CD4-positive, alpha-beta memory T cell (primary cell): Measurements from ENCODE around the gene KRTAP12-4. TPM values are rescaled to one million over a fixed set of nuclear protein-coding genes. Genes with fewer than 3 reads are reported as not detected.

Experiments
- CTCF ChIA-PET: fragments of 350-600 bp; sonication (Branson Sonifier 250); formaldehyde crosslinking; loops from one replicate; lab custom pipeline; 2021; ENCODE audit warnings: inconsistent platforms; ENCODE audit not compliant: partially characterized antibody; lab: Charles Lee
- POLR2A ChIA-PET: fragments of 350-600 bp; sonication (Branson Sonifier 250); formaldehyde crosslinking; loops from one replicate; lab custom pipeline; 2021; ENCODE audit not compliant: partially characterized antibody; lab: Charles Lee
- DNase-seq, 5 donors: peaks; one replicate each; pipeline versions ENCODE4 v3.0.0 to v3.0.0-alpha.2; 2020 to 2022; ENCODE audit warnings: mixed read lengths in 1 of 5
- H3K27ac ChIP-seq: one replicate; pipeline ENCODE4 v1.7.0; 2013; ENCODE audit warnings: low read depth, low read length
- H3K27me3 ChIP-seq: 2 replicates; pipeline ENCODE4 v1.7.0; 2013; ENCODE audit warnings: mild to moderate bottlenecking, low read length, moderate library complexity; ENCODE audit not compliant: insufficient read depth
- H3K36me3 ChIP-seq: 2 replicates; pipeline ENCODE4 v1.7.0; 2013; ENCODE audit warnings: mild to moderate bottlenecking, low read length, moderate library complexity; ENCODE audit not compliant: insufficient read depth
- H3K4me1 ChIP-seq: 2 replicates; pipeline ENCODE4 v1.7.0; 2013; ENCODE audit warnings: mild to moderate bottlenecking, low read length, moderate library complexity; ENCODE audit not compliant: insufficient read depth
- H3K4me3 ChIP-seq, 2 donors: one replicate each; pipeline ENCODE4 v1.7.0; 2013; ENCODE audit warnings: low read length in 2 of 2, mild to moderate bottlenecking in 1 of 2
- H3K9me3 ChIP-seq, 2 donors: one replicate each; pipeline ENCODE4 v1.7.0; 2013; ENCODE audit warnings: low read length in 2 of 2, control low read depth in 1 of 2; ENCODE audit not compliant: control insufficient read depth in 1 of 2
- H3K27ac Mint-ChIP-seq, 7 donors: one replicate each; pipeline ENCODE4 v1.8.0; 2020 to 2021; ENCODE audit warnings: mixed read lengths in 7 of 7, mild to moderate bottlenecking in 6 of 7, inconsistent platforms in 3 of 7, moderate library complexity in 3 of 7
- H3K27me3 Mint-ChIP-seq, 2 donors: one replicate each; pipeline ENCODE4 v1.8.0; 2020 to 2021; ENCODE audit warnings: mixed read lengths in 2 of 2
- H3K36me3 Mint-ChIP-seq, 2 donors: one replicate each; pipeline ENCODE4 v1.8.0; 2020 to 2021; ENCODE audit warnings: mixed read lengths in 2 of 2, inconsistent platforms in 1 of 2, mild to moderate bottlenecking in 1 of 2
- H3K4me1 Mint-ChIP-seq, 4 donors: one replicate each; pipeline ENCODE4 v1.8.0; 2020 to 2021; ENCODE audit warnings: mixed read lengths in 4 of 4, mild to moderate bottlenecking in 1 of 4
- H3K4me3 Mint-ChIP-seq, 8 donors: one replicate each; pipeline ENCODE4 v1.8.0; 2020 to 2021; ENCODE audit warnings: mixed read lengths in 8 of 8, mild to moderate bottlenecking in 7 of 8, moderate library complexity in 6 of 8, inconsistent platforms in 3 of 8
- H3K9me3 Mint-ChIP-seq, 8 donors: one replicate each; pipeline ENCODE4 v1.8.0; 2020 to 2021; ENCODE audit warnings: mixed read lengths in 8 of 8, mild to moderate bottlenecking in 5 of 8, inconsistent platforms in 3 of 8, moderate library complexity in 1 of 8
- intact Hi-C: fragments of 100-400 bp; cut with micrococcal nuclease; formaldehyde crosslinking; loops from one replicate; pipeline ENCODE4 v1.15.1; 2023
- polyA plus RNA-seq, 2 donors: library from polyadenylated mRNA; unstranded; fragments of 300-500 nt; fragmentation: Illumina TruSeq; gene quantifications; one replicate each; pipeline ENCODE4 v1.2.3, GENCODE V29; 2021
- total RNA-seq, 2 experiments: library from RNA; stranded (reverse); gene quantifications; one replicate each; pipeline ENCODE4 v1.2.3, GENCODE V29; 2021

Gene KRTAP12-4
- total and polyA plus RNA-seq, 4 experiments from 2014 or later: not detected

- peak; percentile 85 to 92 (median 87) for DNase-seq
- ChIA-PET POLR2A (interaction anchor here (0.6 to 2.6 kb wide), 40 partner anchors 10 to 1684 kb away, joined by 3 to 89 read pairs (median 4); partner anchors contain the start of genes KRTAP12-1, PKNOX1, PTTG1IP and SUMO3), CTCF (interaction anchor here (0.8 to 2.5 kb wide), 11 partner anchors 10 to 147 kb away, joined by 3 to 22 read pairs (median 5); partner anchors contain the start of gene UBE2G2)
- no peaks in the 10 kb centered on the region for H3K36me3 ChIP-seq
- H3K27me3 ChIP-seq: no peaks in the 10 kb centered on the region
- Mint-ChIP-seq H3K4me3 (peak within 1 kb of the TSS; percentile 73 to 83 (median 78)), H3K9me3 (peaks cover 2 to 46% (median 25%) of the 10 kb centered on the region in 8 donors), H3K27me3 (no peaks in the 10 kb centered on the region), H3K4me1 (peaks cover 53 to 78% (median 64%) of the 10 kb centered on the region in 4 donors), H3K36me3 (peaks cover 17 to 20% of the 10 kb centered on the region in 2 donors), H3K27ac (peak within 1 kb of the TSS; percentile 94 to 99 (median 98))
- peaks cover 3 to 4% of the 10 kb centered on the region in 2 donors for H3K9me3 ChIP-seq
- H3K4me1 ChIP-seq: peaks cover 68% of the 10 kb centered on the region
- peak within 1 kb of the TSS; percentile 64 for H3K27ac ChIP-seq
- intact Hi-C loops: loop anchor here (1.0 to 2.0 kb wide), 3 partner anchors 39 to 75 kb away; partner anchors contain the start of gene TSPEAR
- H3K4me3 ChIP-seq: peak within 1 kb of the TSS; percentile 4 to 32
These were observed 3.4 kb upstream of the KRTAP12-4 start, which contains the start of gene KRTAP12-3 for GRCh38 chr21:44657635-44658540. Gene KRTAP12-3 (plus strand): TSS chr21:44657932. CDS start chr21:44657980, 48 bp downstream.

- Mint-ChIP-seq H3K36me3 (peaks cover 17 to 20% of the 10 kb centered on the region in 2 donors), H3K27me3 (no peaks in the 10 kb centered on the region), H3K27ac (peak overlapping the region; percentile 94 to 99 (median 98)), H3K9me3 (peaks cover 2 to 39% (median 25%) of the 10 kb centered on the region in 8 donors), H3K4me1 (peaks cover 53 to 78% (median 64%) of the 10 kb centered on the region in 4 donors), H3K4me3 (peak overlapping the region; percentile 73 to 83 (median 78))
- no peak for DNase-seq
- H3K4me3 ChIP-seq: peak overlapping the region; percentile 4 to 32
- ChIA-PET POLR2A (interaction anchor here (1.0 to 2.6 kb wide), 22 partner anchors 9 to 284 kb away, joined by 3 to 89 read pairs (median 6); partner anchors contain the start of genes SUMO3 and TSPEAR), CTCF (interaction anchor here (1.4 to 2.5 kb wide), 7 partner anchors 17 to 146 kb away, joined by 3 to 22 read pairs (median 5); partner anchors contain the start of gene UBE2G2)
- H3K27me3 ChIP-seq: no peaks in the 10 kb centered on the region
- peaks cover 3 to 4% of the 10 kb centered on the region in 2 donors for H3K9me3 ChIP-seq
- no peaks in the 10 kb centered on the region for H3K36me3 ChIP-seq
- peaks cover 68% of the 10 kb centered on the region for H3K4me1 ChIP-seq
- intact Hi-C loops: loop anchor here (1.0 to 2.0 kb wide), 2 partner anchors 38 to 54 kb away; partner anchors contain the start of gene TSPEAR
- peak overlapping the region; percentile 64 for H3K27ac ChIP-seq
These were observed 2.4 kb upstream of the KRTAP12-4 start for GRCh38 chr21:44656868-44657267.

GRCh38 chr21:44653656-44654575, 543 bp downstream of the KRTAP12-4 start:
- peak overlapping the region in 1 of 2 donors; percentile 16 for H3K4me3 ChIP-seq
- ChIA-PET POLR2A (interaction anchor here (0.7 to 3.6 kb wide), 6 partner anchors 27 to 278 kb away, joined by 3 to 29 read pairs (median 4); partner anchors contain the start of gene KRTAP10-9), CTCF (interaction anchor here (0.8 to 1.6 kb wide), 9 partner anchors 16 to 143 kb away, joined by 3 to 10 read pairs (median 4); no protein-coding TSS in a partner anchor)
- Mint-ChIP-seq H3K27ac (peak overlapping the region; percentile 87 to 97 (median 95)), H3K36me3 (peaks cover 14 to 17% of the 10 kb centered on the region in 2 donors), H3K27me3 (no peaks in the 10 kb centered on the region), H3K4me1 (peaks cover 43 to 59% (median 51%) of the 10 kb centered on the region in 4 donors), H3K9me3 (peaks cover 2 to 39% (median 25%) of the 10 kb centered on the region in 8 donors), H3K4me3 (peak overlapping the region; percentile 15 to 87 (median 66))
- peaks cover 56% of the 10 kb centered on the region for H3K4me1 ChIP-seq
- H3K27ac ChIP-seq: peak overlapping the region; percentile 45
- peaks cover 3 to 4% of the 10 kb centered on the region in 2 donors for H3K9me3 ChIP-seq
- no peaks in the 10 kb centered on the region for H3K36me3 ChIP-seq
- peak; percentile 83 to 89 (median 85) for DNase-seq
- H3K27me3 ChIP-seq: no peaks in the 10 kb centered on the region
- intact Hi-C loops: no loop called here

GRCh38 chr21:44653123-44653522, 1.3 kb downstream of the KRTAP12-4 start:
- Mint-ChIP-seq H3K27ac (peak overlapping the region; percentile 74 to 97 (median 95)), H3K4me1 (peaks cover 35 to 52% (median 43%) of the 10 kb centered on the region in 4 donors), H3K36me3 (peaks cover 14 to 17% of the 10 kb centered on the region in 2 donors), H3K27me3 (no peaks in the 10 kb centered on the region), H3K4me3 (no peak overlapping the region), H3K9me3 (peaks cover 2 to 39% (median 25%) of the 10 kb centered on the region in 8 donors)
- H3K27ac ChIP-seq: no peak overlapping the region
- peaks cover 48% of the 10 kb centered on the region for H3K4me1 ChIP-seq
- H3K9me3 ChIP-seq: peaks cover 3 to 4% of the 10 kb centered on the region in 2 donors
- POLR2A ChIA-PET: interaction anchor here (0.7 to 3.6 kb wide), 4 partner anchors 27 to 143 kb away, joined by 3 to 29 read pairs (median 4); partner anchors contain the start of gene KRTAP10-9
- peak in 1 of 5 donors; percentile 21 for DNase-seq
- no peaks in the 10 kb centered on the region for H3K36me3 ChIP-seq
- H3K4me3 ChIP-seq: no peak overlapping the region
- H3K27me3 ChIP-seq: no peaks in the 10 kb centered on the region
- CTCF ChIA-PET: interaction anchor here (0.9 to 1.6 kb wide), 7 partner anchors 17 to 142 kb away, joined by 3 to 10 read pairs (median 4); no protein-coding TSS in a partner anchor
- intact Hi-C loops: no loop called here

- POLR2A ChIA-PET: no interaction called here
- peaks cover 0 to 26% (median 11%) of the 10 kb centered on the region in 8 donors for H3K9me3 Mint-ChIP-seq
- H3K4me1 ChIP-seq: peaks cover 30% of the 10 kb centered on the region
- H3K27ac Mint-ChIP-seq: peak overlapping the region in 6 of 7 donors; percentile 25 to 80 (median 66)
- H3K27ac ChIP-seq: no peak overlapping the region
- no peak overlapping the region for H3K4me3 ChIP-seq
- H3K27me3 Mint-ChIP-seq: no peaks in the 10 kb centered on the region
- DNase-seq: no peak
- CTCF ChIA-PET: no interaction called here
- peaks cover 18 to 38% (median 25%) of the 10 kb centered on the region in 4 donors for H3K4me1 Mint-ChIP-seq
- no peaks in the 10 kb centered on the region for H3K27me3 ChIP-seq
- intact Hi-C loops: no loop called here
- peaks cover 3 to 5% of the 10 kb centered on the region in 2 donors for H3K36me3 Mint-ChIP-seq
- H3K36me3 ChIP-seq: no peaks in the 10 kb centered on the region
- H3K9me3 ChIP-seq: peaks cover 2 to 3% of the 10 kb centered on the region in 2 donors
- H3K4me3 Mint-ChIP-seq: no peak overlapping the region
These were observed 3.3 kb downstream of the KRTAP12-4 start for GRCh38 chr21:44650973-44651675.
